GM21717 (cell line): ENCODE measurements around the gene FOXN3.

Experiments
- ATAC-seq: cut with Tn5 transposase; IDR thresholded peaks from one replicate; pipeline ENCODE4 v1.9.1; 2021; ENCODE audit warnings: mild to moderate bottlenecking, moderate library complexity; ENCODE audit not compliant: unreplicated experiment

The FOXN3 gene

DNA sequence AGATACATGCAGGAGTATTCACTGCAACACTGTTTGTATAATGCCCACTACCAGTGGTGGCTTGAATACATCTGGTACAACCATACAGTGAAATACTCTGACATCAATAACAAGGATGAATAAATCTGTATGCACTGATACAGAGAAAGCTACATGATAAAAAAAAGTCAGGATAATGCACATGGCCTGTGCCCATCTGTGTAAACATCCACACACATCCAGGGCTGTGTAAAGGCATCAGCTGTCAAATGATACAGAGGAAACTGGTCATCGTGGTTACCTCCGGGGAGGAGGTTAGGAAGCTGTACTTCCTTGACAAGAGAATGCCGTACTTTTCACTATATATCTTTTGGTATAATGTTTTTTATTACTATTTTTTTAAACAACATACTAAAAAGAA is 176.6 kb downstream of the FOXN3 start:
- no peak for ATAC-seq

DNA sequence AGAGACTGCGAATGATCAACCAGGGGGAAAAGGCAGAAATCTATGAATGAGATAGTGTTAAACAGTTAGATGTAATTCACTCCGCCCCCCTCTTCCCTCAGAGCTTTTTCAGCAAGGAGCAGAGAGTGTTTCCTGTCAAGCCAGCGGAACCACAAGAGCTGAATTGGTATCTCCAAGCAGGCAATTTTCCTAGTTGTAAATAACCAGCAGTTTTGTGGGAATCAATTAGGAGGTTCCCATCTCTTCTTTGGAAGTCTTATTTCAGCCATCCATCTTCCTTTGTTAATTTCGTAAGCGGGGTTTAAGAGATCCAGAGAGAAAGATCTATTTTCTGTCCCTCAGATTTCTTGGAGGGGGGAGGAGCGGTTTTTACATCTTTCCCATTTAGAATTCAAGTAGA is 178.0 kb downstream of the FOXN3 start:
- no peak for ATAC-seq

DNA sequence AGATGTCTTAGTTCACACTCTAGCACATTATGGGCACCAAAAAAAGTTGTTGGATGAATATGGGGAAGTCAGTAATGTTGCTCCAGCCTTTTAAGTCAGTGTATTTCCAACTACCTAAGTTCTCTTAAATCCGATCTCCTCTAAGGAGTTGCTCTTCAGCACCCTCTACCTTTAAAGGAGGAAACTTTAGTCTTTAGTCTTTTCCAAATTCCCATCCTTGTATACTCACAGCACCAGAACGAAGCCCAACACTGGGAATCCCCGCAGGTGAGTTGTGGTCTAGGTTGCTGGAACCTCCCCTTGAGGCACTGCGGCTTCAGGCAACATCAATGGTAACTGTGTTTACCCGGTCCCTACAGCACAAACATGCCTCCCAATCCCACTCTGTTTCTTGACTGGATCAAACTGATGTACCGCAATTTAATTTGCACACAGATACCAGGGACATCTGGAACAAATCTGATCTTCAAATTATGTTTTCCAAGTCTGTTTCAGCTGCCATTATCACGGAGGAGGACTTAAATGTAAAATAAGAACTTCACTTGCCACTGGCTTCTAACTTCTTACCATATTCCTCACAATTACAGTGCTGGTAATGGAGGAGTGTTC is 179.0 kb downstream of the FOXN3 start:
- ATAC-seq: no peak

DNA sequence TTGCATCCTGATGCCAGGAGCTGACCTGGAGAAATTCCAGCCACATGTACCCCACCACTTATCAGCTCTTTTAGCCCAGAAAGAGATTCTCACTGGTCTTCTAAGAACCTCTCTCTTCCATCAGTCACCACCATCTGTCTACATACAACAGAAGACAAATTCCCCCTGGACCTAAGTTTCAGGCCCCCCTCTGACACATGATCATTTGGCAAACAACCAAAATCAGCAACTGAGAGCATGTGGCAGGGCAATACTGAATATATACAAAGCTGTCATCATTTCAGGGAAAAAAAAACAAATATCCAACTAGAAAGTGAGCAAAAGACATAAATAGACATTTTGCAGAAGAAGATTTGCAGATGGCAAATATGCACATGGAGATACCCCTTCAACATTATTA is 180.2 kb downstream of the FOXN3 start:
- no peak for ATAC-seq

DNA sequence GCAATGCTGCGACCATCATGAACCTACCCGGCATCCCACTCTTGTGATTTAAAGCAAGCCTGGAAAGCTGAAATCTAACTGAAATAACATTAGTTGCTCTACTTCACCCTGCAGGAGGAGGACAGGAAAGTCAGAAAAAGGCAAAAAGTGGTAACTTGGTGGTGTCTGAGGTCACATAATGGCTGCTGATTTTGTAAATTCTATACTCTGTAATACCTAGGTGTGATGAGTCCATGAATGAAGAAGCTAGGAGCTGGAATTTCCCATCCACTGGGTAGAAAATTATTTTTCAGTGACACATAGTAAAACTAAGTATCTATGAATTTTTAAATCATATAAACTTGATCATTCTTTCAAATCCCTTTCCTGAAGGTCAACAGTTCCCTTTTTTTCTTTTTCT is 183.8 kb downstream of the FOXN3 start:
- ATAC-seq: no peak

DNA sequence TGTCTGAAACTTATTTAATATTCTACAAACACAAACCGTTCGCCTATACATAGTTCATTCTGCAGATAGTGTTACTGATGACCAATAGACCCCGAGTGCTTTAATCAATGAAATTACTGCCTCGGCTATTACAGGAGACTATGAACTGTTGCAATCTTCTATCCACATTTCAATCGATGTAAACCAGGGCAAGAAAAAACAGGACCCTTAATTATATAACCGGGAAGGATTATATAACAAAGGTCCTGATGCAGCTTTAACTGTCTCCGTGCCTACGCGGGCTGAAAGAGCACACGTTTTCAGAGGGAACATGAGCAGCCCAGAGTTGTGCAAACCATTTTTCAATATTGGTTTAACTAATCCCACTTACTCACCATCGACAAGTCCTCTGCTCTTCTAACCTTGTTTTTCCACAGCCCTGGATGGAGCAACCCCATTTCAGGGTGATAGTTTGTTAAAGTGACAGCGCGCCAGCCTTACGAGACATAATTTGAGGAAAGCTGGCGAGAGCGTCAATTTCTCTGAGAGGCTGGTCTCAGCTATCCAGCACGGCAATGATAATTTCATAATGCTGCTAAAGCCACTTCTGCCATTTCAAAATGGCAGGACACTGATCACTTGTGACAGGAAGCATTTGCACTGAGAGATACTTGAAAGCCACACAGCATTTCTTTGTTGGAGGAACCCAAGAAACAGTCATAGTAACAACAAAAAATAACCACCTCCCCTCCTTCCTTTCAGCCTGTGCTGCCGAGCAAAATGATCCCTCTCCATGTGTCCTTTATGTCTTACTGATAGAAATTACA is 184.6 kb downstream of the FOXN3 start:
- ATAC-seq: no peak

DNA sequence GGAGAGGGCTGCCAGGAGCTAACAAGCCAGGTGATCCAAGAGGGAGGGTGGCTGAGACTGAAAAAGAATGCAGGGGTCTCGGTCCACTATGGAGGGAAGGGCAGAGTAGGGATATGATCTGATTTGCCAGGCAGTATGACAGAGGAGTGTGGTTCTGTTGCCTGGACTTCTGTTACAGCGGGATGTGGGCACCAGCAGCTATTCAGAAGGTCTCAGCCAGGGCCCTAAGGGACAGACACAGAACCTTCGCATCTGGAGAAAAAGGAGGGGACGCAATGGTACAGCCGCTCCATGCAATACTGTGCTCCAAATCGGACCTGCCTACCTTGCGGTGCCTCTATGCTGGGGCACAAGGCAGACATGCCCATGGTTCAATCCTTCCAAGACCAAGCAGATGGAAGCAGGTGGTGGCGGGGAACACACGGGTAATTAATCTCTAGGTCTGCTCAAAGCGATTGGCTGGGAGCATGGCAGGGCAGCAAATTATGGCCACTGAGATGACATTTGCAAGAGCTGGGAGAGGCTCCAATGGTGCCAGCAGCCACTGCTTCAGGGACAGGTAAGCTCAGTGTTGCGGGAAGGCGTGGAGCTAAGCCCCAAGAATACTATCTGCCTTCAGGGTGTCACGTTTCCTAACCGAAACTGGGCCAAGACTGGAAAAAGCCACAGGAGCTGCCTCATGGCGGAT is 185.5 kb downstream of the FOXN3 start:
- no peak for ATAC-seq

DNA sequence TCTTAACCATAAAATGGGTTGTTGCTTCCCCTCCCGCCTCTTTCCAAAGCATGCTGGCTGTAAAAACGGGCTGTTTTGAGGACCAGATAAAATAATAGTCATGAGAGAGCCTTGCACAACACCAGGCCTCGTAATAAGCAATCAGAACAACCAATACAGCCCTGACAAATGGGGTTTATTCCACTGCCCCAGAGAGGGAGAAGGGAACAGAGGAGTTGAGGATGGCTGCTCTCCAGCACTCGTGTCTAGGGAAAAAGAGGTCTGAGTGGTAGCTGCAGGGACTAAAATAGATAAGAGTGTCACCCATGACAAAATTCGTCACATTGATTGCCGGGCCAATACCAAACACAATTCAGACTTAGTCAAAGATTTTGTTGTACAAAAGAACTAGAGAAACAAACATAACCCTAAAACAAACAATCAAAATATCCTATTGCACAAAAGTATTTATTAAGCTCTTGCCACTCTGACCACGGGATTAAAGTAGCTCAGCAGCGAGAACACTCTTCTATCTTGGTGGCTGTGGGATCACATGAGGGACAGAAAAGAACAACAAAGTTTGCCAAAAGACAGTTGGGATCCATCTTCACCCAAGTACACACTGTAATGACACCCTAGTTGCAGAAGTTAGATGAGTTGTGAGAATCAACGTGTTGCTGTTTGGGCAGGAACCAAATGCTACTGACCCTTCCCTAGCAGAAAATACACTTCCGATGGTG is 188.0 kb downstream of the FOXN3 start:
- ATAC-seq: no peak

DNA sequence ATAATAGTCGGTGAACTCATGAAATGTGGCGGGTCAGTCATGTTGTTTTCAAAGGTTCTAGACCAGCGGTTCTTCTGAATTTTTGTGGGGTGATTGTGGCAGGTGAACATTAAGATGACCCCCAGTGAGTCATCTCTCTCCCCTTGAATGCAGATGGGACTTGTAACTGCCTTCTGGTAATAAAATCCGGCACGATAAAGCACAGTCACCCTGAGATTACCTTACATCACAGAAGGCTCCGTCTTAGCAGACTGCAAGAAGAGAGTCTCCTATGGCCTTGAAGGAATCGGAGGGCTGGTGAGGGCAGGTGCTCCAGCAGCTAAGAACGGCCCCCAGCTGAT is 189.6 kb downstream of the FOXN3 start:
- ATAC-seq: no peak

DNA sequence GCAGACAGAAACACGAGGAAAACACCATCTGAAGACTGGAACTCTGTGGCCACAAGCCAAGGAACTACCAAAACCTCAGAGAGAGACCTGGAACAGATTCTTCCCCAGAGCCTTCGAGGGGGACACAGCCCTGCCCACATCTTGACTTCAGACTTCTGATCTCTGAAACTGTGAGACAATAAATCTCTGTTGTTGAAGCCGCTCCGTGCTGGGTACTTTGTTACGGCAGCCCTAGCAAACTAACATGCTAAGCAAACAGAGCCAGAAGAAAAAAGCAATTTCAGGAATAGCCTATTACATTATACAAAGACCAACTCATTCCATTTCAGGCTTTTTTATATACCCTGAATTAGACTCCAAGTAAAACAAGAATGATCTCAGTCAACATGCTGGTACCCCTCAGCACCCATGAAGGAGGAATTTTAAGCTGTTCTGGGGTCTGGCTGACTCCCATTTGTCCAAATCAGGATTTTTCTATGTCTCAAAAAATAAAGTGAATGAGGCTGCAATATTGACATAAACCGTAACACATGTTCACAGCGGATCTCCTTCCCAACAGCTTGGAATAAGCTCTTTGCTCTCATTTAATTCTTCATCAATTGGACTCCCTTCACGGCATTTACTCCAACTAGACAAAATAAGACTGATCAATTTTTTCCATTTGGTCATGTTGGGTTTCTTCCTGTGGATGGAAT is 190.1 kb downstream of the FOXN3 start:
- ATAC-seq: no peak

DNA sequence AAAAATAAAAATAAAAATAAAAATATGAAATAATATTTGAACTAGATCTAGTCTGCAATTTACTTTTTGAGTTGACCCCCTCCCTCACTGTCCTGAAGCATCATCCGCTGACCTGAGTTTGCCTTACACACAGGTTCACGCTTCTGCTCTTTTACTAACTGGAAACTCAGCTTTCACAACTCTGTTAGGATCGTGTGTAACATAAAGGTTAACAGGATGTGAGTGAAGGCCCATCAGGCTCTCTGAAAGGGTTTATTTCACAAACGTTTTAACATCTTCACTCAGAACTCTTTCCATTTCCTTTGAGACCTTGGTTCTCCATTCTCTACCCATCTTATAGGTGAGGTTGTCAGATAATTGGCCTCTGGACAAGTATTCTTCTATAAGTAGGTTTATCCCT is 191.4 kb downstream of the FOXN3 start:
- ATAC-seq: no peak

DNA sequence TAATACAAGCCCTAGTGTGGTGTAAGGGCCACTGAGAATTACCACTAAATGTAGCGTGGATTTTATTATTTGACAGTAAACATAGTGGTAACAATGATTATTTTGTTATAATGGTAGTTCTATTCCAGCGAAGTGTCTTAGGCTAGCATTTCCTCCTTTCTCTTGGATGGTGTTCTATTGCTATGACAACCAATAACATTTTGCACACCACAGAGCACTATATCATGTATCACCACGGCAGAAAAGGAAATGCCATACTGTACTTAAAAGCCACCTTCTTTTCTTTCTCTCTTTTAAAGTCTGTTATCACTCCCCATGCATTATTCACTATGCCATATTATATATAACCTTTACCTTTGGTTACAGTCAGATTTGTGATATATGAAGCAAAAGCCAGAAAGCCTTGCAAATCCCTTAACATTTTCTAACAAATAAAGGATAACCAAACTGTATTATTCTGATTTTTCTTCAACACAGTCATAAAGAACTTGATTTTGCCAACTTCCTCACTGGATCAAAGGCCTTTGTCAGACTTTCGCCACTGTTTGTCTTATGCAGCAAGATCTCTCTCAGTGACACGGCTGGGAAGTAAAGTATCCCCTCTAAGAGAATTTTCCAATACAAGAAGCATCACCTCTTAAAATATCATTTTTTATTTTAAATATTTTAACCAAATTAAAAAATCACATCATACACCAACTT is 195.8 kb downstream of the FOXN3 start:
- ATAC-seq: no peak

DNA sequence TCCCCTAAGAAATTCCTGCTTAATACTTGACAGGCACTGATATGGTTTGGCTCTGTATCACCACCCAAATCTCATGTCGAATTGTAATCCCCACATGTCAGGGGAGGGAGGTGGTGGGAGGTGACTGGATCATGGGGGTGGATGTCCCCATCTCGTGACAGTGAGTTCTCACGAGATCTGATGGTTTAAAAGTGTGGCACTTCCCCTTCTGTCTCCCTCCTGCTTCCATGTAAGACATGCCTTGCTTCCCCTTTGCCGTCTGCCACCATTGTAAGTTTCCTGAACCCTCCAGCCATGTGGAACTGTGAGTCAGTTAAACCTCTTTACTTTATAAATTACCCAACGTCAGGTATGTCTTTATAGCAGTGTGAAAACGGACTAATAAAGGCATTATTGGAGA is 198.0 kb downstream of the FOXN3 start:
- ATAC-seq: no peak

DNA sequence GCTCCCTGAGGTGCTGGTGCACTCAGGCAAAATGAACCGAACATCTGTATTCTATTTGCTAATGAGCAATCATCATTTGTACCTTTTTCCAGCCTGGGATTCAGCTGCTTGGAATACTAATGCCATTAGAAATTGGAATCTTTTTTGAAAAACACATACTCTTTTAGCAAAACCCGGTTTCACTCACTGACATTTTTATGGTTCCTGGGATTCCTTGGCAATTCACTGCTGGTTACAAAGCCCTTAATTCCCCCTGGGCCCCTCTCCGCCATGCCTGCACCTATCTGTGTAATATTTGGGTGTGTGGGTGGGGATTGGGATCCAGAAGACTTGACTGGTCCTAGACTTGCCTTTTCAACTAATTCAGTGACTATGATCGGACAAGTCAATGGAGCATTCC is 199.1 kb downstream of the FOXN3 start:
- no peak for ATAC-seq

DNA sequence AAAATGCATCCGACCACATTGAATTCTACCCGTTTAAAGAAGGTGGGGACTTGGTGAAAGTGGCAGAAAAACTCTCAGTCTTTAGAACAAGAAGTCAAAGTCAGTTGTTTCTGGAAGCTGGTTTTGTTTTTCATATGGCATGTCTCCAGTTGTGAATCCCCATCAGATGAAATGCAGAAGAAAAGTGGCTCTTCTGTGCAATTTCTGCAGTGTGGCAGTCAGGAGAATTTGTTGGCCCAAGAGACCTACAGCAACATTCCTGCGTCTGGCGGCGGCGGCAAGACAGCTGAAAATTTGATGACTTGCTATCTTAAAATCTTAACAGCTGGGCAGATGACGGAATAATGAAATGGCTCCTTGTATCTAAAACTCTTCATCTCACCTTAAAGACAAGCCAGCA is 201.5 kb downstream of the FOXN3 start:
- no peak for ATAC-seq

DNA sequence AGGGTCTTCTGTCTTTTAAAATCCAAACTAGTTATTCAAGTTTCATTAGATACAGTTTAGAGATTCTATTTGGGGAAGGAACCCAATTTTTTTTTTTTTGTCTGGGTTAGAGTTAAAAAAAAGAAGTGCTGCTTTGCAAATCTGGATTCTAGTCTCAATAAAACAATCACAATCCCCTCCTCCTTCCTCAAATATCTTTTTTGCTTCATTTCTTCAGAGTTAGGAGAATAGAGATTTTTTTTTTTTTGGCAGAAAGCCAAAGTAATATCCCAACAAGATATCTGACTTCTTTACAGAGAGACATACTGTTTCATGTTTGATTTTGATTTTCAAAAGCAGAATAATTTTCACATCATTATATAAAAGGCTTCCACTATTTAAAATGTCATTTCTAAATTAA is 201.9 kb downstream of the FOXN3 start:
- ATAC-seq: no peak

DNA sequence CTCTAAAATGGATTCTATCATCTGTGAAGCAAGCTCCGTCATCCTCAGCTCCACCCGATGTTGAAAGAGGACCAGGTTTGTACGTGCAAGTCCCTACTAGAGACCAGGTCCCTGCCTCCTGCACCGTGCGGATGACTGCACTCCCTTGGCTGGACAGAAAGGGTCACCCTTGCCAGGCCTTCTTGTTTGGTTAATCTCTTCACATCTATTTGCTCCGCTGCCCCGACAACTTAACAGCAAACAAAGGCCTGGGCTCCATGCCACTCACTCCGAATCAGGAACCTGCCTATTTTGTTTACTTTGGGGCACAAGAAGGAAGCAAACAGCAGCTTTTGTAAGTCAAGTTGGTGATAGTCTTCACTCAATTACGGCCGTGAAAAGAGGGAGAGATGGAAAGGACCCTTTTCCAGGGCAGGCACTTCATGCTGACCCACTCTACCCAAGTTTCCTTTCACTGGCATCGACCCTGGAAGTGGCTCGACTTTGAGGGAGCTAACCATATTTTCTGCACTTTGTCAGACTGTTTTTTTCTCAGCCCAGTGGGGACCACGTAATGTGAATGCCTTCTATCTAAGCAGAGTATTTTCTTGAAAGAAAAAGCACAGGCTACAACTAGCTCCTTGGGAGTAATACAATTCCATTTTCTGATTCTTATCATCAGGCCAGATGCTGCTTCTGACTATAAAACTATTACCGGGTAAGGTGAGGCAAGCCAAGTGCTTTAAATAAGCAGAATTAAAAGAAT is 202.6 kb downstream of the FOXN3 start:
- no peak for ATAC-seq

DNA sequence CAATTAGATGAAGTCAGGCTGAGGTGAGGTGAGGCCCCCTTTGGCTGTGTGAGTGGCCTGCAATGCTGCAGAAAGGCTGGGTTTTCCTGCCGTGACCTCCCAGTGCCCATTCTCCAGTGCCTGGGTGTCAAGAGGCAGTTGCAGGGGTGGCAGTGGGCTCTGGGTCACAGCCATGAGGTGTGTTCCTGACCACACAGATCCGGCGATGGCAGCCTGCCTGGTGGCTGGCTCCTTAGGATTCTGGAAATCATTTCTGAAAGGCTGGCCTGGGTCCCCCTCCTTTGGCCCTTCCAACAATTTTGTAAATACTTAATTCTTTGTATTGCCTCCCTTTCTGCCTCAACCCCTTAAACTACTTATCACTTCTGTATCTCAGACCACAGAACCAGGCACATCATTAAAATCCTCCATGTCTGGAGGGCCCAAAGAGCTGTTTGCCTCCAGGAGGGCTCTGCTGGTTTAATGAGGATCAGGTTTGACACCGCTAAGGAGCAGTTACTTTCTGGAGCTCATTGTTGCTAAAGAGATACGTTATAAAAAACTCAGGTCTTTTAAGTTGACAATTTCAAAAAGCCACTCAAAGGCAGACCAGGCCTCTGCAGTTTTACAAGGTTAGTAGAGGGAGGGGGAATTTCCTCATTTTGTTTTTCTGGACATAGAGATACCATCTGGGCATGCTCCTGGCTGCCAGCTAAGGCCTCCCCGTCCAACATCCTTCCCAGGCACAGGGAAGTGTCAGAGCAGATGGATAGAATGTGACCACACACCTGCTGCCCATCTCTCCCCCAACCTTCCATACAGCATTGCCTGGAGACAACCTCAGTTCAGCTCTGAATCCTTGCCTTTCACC is 204.4 kb downstream of the FOXN3 start:
- ATAC-seq: no peak

DNA sequence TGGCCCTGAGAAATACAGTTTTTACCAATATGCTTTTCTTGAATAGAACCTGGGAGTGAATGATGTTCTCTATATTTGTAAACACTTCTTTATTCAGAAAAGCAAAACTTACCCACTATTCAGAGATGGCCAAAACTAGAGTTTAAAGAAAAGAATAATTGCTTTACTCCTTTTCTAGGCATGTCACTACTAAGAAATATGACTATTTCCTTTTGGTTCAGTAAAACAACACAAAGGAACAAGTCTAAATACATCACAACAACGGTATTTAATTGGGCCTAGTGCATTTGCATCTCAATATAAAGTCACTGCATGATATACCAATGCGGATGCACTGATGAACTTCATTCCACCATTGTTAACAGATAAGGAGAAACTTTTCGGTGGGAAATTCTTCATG is 207.5 kb downstream of the FOXN3 start:
- ATAC-seq: no peak
